Mammary epithelial cell (primary cell): Measurements from ENCODE around the gene OSTM1.

Experiments
- CTCF ChIP-seq, 2 donors: IDR thresholded peaks in 1 of 2; conservative IDR thresholded peaks in 1 of 2; 2 replicates each; pipeline ENCODE4 v1.5.1; 2011 to 2012; ENCODE audit warnings: inconsistent platforms in 2 of 2, low read length in 2 of 2, mild to moderate bottlenecking in 2 of 2, control low read depth in 1 of 2, low read depth in 1 of 2; ENCODE audit not compliant: insufficient read depth in 1 of 2; ENCODE audit errors: extremely low read depth in 1 of 2
- EZH2 ChIP-seq: IDR thresholded peaks from 2 replicates; pipeline ENCODE4 v1.6.1; 2012; ENCODE audit warnings: low read length, inconsistent platforms, borderline replicate concordance

GRCh38 chr6:108008363-108008762 lies 66.2 kb downstream of the OSTM1 start:
- TF ChIP-seq CTCF (conservative IDR thresholded peaks at IDR 0.05 in 1 of 2, IDR thresholded peaks at IDR 0.05 in 1 of 2; ENCODE audit: extremely low read depth in 1 of 2, insufficient read depth in 1 of 2, low read depth in 1 of 2, low read length in 2 of 2) (no peak), EZH2 (no peak)
